HG03060 (cell line): ENCODE measurements around the gene TBCE.
"Not testable (repeated sequence)": the region's sequence is repeated elsewhere in the genome, so short reads cannot be mapped to it uniquely, and the experiment has no call there.

Experiments used
- ATAC-seq: cut with Tn5 transposase; IDR thresholded peaks from one replicate; pipeline ENCODE4 v1.9.1; 2021; ENCODE audit warnings: low read depth, moderate number of reproducible peaks; ENCODE audit not compliant: unreplicated experiment

TBCE gene

GRCh38 chr1:235343726-235344125 is 23.5 kb upstream of the TBCE start:
- ATAC-seq: no peak

- no peak for ATAC-seq
Measured at GRCh38 chr1:235351441-235351840, 15.8 kb upstream of the TBCE start.

DNA sequence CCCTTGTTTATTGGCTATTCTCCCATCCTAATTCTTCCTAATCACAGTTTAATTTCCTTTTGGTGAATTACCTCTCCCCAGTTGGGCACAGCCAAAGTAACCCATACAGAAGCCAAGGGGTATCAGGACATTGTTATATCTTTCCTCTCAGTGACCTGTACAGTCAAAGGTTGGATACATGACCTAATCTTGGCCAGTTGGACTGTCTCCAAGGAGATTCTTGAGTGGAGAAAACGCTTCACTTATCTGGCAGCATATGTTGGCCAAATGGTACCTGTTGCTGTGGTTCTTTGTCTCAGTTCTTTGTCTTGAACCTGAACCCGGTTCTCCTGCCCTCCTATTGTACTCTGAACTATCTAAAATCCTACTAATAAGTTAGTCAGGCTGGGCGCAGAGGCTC is 15.3 kb upstream of the TBCE start:
- no peak for ATAC-seq

- ATAC-seq: no peak
Measured at GRCh38 chr1:235357485-235358373, 9.5 kb upstream of the TBCE start.

DNA sequence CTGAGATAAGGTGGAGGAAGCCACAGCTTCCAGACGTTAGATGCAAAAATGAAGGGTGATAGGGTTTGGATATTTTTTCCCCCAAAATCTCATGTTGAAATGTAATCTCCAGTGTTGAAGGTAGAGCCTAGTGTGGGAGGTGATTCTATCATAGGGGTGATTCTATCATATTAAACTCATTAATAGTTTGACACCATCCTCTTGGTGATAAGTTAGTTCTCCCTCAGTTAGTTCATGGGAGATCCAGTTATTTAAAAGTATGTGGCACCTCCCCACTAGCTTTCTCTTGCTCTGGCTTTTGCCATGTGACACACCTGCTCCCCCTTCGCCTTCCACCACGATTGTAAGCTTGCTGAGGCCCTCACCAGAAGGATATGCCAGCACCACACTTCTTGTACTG is 8.3 kb upstream of the TBCE start:
- no peak for ATAC-seq

DNA sequence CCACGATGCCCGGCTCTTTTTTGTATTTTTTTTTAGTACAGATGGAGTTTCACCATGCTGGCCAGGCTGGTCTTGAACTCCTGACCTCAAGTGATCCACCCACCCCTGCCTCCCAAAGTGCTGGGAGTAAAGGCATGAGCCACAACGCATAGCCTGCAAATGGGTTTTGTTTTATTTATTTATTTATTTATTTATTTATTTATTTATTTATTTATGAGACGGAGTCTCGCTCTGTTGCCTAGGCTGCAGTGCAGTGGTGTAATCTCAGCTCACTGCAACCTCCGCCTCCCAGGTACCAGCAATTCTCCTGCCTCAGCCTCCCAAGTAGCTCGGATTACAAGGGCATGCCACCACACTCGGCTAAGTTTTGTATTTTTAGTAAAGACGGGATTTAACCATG is 3.0 kb upstream of the TBCE start:
- not testable (repeated sequence) for ATAC-seq

- ATAC-seq: no peak
Measured at GRCh38 chr1:235366286-235366685, 941 bp upstream of the TBCE start.

GRCh38 chr1:235368428-235368827 is 1.2 kb downstream of the TBCE start:
- ATAC-seq: no peak

DNA sequence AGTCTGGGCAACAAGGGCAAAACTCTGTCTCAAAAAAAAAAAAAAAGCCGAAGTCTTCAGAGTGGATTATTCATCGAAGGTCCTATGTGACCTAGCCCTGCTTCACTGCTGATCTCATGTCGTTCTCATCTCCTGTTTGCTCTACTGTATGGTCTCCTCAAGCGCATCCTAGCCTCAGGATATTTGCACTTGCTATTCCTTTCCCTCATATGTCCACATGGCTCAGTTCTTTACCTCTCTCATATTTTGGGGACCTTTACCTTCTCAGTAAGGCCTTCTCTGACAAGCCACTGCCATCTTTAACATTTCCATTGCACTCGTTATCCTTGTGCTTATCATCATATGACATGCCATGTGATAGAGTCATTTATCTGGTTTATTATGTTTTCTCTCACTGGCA is 2.6 kb downstream of the TBCE start:
- no peak for ATAC-seq

DNA sequence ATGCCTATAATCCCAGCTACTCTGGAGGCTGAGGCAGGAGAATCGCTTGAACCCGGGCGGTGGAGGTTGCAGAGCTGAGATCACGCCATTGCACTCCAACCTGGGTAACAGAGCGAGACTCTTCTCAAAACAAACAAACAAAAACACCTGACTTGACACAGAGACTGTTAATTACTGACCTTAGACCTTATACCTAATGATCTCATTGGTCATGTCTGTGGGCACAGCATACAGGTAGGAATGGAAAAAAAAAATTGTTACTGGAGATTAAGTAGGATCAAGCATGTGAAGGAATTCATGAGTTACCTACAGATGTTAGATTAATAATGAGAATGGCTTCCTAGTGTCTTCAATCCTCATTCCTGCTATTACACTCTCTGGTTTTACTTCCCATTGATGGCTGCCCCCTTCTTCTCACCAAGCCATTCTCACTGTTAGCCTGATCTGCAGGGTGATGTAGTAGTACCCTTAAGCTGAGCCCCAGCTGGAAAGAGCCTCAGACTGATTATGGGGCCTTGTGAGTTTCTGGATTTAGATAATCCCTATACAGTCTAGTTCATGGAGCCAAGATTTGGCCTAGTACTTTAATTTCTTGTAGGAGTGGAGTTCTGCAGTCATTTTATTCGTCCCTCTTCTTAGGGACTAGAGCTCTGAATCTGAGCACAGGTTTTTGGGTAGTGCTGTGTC is 8.8 kb downstream of the TBCE start:
- ATAC-seq: no peak

- not testable (repeated sequence) for ATAC-seq
Measured at GRCh38 chr1:235378134-235378735, 11.0 kb downstream of the TBCE start.

- ATAC-seq: not testable (repeated sequence)
Measured at GRCh38 chr1:235381955-235382739, 14.9 kb downstream of the TBCE start.

DNA sequence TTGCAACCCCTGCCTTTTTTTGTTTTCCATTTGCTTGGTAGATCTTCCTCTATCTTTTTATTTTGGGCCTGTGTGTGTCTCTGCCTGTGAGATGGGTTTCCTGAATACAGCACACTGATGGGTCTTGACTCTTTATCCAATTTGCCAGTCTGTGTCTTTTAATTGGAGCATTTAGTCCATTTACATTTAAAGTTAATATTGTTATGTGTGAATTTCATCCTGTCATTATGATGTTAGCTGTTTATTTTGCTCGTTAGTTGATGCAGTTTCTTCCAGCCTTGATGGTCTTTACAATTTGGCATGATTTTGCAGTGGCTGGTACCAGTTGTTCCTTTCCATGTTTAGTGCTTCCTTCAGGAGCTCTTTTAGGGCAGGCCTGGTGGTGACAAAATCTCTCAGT is 18.4 kb downstream of the TBCE start:
- ATAC-seq: not testable (repeated sequence)

GRCh38 chr1:235391874-235392273 is 24.6 kb downstream of the TBCE start:
- ATAC-seq: no peak

GRCh38 chr1:235397733-235398132 is 30.5 kb downstream of the TBCE start:
- ATAC-seq: no peak

- ATAC-seq: no peak
Measured at GRCh38 chr1:235399661-235400060, 32.4 kb downstream of the TBCE start.

DNA sequence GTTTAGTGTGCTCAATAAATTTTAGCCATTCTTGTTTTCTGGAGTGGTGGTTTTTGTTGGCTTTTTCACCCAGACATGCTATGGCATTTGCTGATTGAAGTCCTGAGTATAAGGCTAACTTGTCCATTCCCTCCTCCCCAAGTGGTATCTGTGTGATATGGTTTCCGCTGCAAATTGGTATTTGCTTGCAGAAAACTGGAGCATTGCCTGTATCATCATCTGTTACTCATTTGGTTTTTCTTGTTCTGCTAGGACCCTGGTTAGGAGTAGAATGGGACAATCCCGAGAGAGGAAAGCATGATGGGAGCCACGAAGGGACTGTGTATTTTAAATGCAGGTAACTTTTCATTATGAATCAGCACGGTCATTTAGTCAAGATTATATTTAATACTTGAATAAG is 34.0 kb downstream of the TBCE start:
- ATAC-seq: no peak

GRCh38 chr1:235402457-235403200 is 35.4 kb downstream of the TBCE start:
- ATAC-seq: no peak

DNA sequence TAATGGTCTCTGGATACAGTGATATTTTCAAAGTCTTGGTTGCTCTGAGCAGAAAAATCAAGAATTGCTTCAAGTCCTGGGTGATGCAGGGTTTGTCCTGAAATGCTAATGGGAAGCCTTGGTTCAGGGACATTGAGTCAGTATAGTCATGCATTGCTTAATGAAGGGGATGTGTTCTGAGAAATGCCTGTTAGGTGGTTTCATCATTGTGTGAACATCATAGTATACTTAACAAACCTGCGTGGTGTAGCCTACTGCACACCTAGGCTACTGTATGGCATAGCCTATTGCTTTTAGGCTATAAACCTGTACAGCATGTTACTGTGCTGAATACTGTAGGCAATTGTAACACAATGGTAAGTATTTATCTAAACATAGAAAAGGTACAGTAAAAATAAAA is 36.4 kb downstream of the TBCE start:
- ATAC-seq: no peak

- ATAC-seq: no peak
Measured at GRCh38 chr1:235404190-235404589, 37.0 kb downstream of the TBCE start.
